ENCODE results near the gene ENAH.

Gene ENAH

DNA sequence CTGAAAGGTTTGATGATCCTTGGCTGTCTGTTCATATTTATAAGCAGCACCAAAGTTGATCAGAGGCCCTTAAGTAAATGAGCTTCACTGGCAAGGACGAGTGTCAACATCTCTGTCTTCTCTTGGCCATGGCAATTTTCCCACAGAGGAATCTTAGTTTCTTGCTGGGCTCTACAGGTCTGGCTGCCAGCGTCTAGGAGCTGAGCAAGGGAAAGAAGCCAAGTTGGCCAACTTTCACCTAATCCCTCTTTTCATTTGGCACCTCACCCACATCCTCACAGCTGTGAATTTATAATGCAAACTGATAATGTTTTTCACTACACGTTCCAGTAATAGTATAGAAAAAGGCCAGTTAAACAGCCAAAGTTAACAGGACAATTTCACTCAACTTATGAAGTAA is 126.0 kb downstream of the ENAH start:
- no peak for TF ChIP-seq EZH2phosphoT487 (IDR thresholded peaks at IDR 0.05; ENCODE audit: borderline replicate concordance)
- TF ChIP-seq, protein P1, sequence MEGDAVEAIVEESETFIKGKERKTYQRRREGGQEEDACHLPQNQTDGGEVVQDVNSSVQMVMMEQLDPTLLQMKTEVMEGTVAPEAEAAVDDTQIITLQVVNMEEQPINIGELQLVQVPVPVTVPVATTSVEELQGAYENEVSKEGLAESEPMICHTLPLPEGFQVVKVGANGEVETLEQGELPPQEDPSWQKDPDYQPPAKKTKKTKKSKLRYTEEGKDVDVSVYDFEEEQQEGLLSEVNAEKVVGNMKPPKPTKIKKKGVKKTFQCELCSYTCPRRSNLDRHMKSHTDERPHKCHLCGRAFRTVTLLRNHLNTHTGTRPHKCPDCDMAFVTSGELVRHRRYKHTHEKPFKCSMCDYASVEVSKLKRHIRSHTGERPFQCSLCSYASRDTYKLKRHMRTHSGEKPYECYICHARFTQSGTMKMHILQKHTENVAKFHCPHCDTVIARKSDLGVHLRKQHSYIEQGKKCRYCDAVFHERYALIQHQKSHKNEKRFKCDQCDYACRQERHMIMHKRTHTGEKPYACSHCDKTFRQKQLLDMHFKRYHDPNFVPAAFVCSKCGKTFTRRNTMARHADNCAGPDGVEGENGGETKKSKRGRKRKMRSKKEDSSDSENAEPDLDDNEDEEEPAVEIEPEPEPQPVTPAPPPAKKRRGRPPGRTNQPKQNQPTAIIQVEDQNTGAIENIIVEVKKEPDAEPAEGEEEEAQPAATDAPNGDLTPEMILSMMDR (conservative IDR thresholded peaks at IDR 0.05; ENCODE audit: low read length), result no peak
- H3K4me2 ChIP-seq (ENCODE audit: low read depth, low read length, poor library complexity, severe bottlenecking), result no peak overlapping the region
- no peaks in the 10 kb centered on the region for H4K20me1 ChIP-seq (ENCODE audit: insufficient read depth, low read length, poor library complexity, severe bottlenecking)
- H3K4me3 ChIP-seq (ENCODE audit: low read length, poor library complexity, severe bottlenecking), result no peak overlapping the region
- no peaks in the 10 kb centered on the region for H3F3A ChIP-seq (ENCODE audit: low read depth)
- H3K4me1 ChIP-seq (ENCODE audit: insufficient read depth, low read length, poor library complexity, severe bottlenecking), result no peaks in the 10 kb centered on the region
- H3K36me3 ChIP-seq (ENCODE audit: insufficient read depth, low read length), result no peaks in the 10 kb centered on the region; the same call in 1 of the 2 replicates
- H2AFZ ChIP-seq (ENCODE audit: low read length), result no peak overlapping the region
- no peak overlapping the region for H3K9ac ChIP-seq (ENCODE audit: low read depth, low read length, poor library complexity, severe bottlenecking)
- H3K9me3 ChIP-seq (ENCODE audit: insufficient read depth, low read depth, low read length), result no peaks in the 10 kb centered on the region
- H3K27me3 ChIP-seq (ENCODE audit: insufficient read depth, low read length, poor library complexity, severe bottlenecking), result no peaks in the 10 kb centered on the region
- no peaks in the 10 kb centered on the region for H3K9me2 ChIP-seq (replicated peaks; ENCODE audit: low read depth, low read length)
- no peaks in the 10 kb centered on the region for H3K79me2 ChIP-seq (ENCODE audit: insufficient read depth, low read length)

DNA sequence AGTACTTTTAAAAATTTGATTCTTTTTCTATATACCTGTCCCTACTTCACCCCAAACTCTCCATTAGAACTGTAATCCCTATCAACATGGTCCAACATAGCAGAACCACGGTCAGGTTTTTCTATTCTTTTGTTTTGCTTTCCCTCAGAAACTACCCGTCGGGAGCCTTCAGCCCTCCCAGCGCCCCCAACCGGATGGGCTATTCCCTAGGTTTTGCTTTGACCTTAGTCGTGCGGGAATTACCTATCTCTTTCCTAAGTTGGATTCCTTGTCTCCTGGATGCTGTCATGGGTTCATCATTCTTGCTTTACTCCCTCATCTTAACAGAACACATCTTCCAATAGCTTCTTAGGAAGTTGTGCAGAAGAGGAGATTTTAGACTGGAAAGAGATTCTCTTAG is 127.5 kb downstream of the ENAH start:
- Histone ChIP-seq H3K4me3 (ENCODE audit: low read length, poor library complexity, severe bottlenecking) (no peak overlapping the region), H3K27me3 (ENCODE audit: insufficient read depth, low read length, poor library complexity, severe bottlenecking) (no peaks in the 10 kb centered on the region), H3K79me2 (ENCODE audit: insufficient read depth, low read length) (no peaks in the 10 kb centered on the region), H3K9me3 (ENCODE audit: insufficient read depth, low read depth, low read length) (no peaks in the 10 kb centered on the region), H3K9me2 (replicated peaks; ENCODE audit: low read depth, low read length) (no peaks in the 10 kb centered on the region), H3K36me3 (ENCODE audit: insufficient read depth, low read length) (no peaks in the 10 kb centered on the region; the same call in 1 of the 2 replicates), H3K9ac (ENCODE audit: low read depth, low read length, poor library complexity, severe bottlenecking) (no peak overlapping the region), H3K4me1 (ENCODE audit: insufficient read depth, low read length, poor library complexity, severe bottlenecking) (no peaks in the 10 kb centered on the region), H3K4me2 (ENCODE audit: low read depth, low read length, poor library complexity, severe bottlenecking) (no peak overlapping the region), H2AFZ (ENCODE audit: low read length) (no peak overlapping the region), H4K20me1 (ENCODE audit: insufficient read depth, low read length, poor library complexity, severe bottlenecking) (no peaks in the 10 kb centered on the region), H3F3A (ENCODE audit: low read depth) (no peaks in the 10 kb centered on the region)
- TF ChIP-seq, protein P1 (conservative IDR thresholded peaks at IDR 0.05; ENCODE audit: low read length), result no peak
- no peak for TF ChIP-seq EZH2phosphoT487 (IDR thresholded peaks at IDR 0.05; ENCODE audit: borderline replicate concordance)

DNA sequence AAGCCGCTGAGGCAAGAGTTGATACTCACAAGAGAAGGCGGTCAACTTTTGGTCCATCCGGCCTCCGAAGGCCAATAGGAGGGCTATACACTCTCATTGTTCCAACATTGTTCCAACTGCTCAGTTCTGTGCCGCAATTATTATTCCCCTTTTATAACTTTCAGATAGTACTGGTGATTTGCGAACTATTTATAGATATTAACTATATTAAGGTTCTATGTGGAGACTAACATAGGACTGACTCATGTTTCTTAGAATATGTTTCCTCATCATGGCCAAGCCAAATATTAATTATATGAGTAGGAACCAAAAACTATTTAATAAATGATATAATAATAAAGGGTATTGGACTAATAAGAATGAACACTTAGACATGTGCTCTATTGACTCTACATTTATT is 128.4 kb downstream of the ENAH start:
- no peaks in the 10 kb centered on the region for H3F3A ChIP-seq (ENCODE audit: low read depth)
- H3K9me3 ChIP-seq (ENCODE audit: insufficient read depth, low read depth, low read length), result no peaks in the 10 kb centered on the region
- no peak overlapping the region for H3K9ac ChIP-seq (ENCODE audit: low read depth, low read length, poor library complexity, severe bottlenecking)
- H3K4me1 ChIP-seq (ENCODE audit: insufficient read depth, low read length, poor library complexity, severe bottlenecking), result no peaks in the 10 kb centered on the region
- no peak for TF ChIP-seq EZH2phosphoT487 (IDR thresholded peaks at IDR 0.05; ENCODE audit: borderline replicate concordance)
- TF ChIP-seq, protein P1 (conservative IDR thresholded peaks at IDR 0.05; ENCODE audit: low read length), result no peak
- no peak overlapping the region for H3K4me2 ChIP-seq (ENCODE audit: low read depth, low read length, poor library complexity, severe bottlenecking)
- no peaks in the 10 kb centered on the region for H4K20me1 ChIP-seq (ENCODE audit: insufficient read depth, low read length, poor library complexity, severe bottlenecking)
- peaks cover under 1% of the 10 kb centered on the region; the same call in 1 of the 2 replicates for H3K36me3 ChIP-seq (ENCODE audit: insufficient read depth, low read length)
- no peak overlapping the region for H3K4me3 ChIP-seq (ENCODE audit: low read length, poor library complexity, severe bottlenecking)
- H2AFZ ChIP-seq (ENCODE audit: low read length), result no peak overlapping the region
- H3K9me2 ChIP-seq (replicated peaks; ENCODE audit: low read depth, low read length), result no peaks in the 10 kb centered on the region
- H3K79me2 ChIP-seq (ENCODE audit: insufficient read depth, low read length), result no peaks in the 10 kb centered on the region
- H3K27me3 ChIP-seq (ENCODE audit: insufficient read depth, low read length, poor library complexity, severe bottlenecking), result no peaks in the 10 kb centered on the region
